GM19351 (cell line): ENCODE results near the gene LRBA.
"Not testable (repeated sequence)": the region's sequence is repeated elsewhere in the genome, so short reads cannot be mapped to it uniquely, and the experiment has no call there.

ENCODE experiments used
- ATAC-seq: cut with Tn5 transposase; IDR thresholded peaks from one replicate; pipeline ENCODE4 v1.9.1; 2021; ENCODE audit warnings: mild to moderate bottlenecking, moderate library complexity; ENCODE audit not compliant: unreplicated experiment

Gene LRBA

GRCh38 chr4:150746156-150746555, 268.9 kb downstream of the LRBA start:
- no peak for ATAC-seq

- no peak for ATAC-seq
Observed at GRCh38 chr4:150744570-150744969, 270.5 kb downstream of the LRBA start.

GRCh38 chr4:150743564-150744342, 271.3 kb downstream of the LRBA start:
- no peak for ATAC-seq

GRCh38 chr4:150742930-150743329, 272.2 kb downstream of the LRBA start:
- not testable (repeated sequence) for ATAC-seq

GRCh38 chr4:150739591-150739990, 275.5 kb downstream of the LRBA start:
- ATAC-seq = no peak

- ATAC-seq = no peak
Observed at GRCh38 chr4:150725957-150726523, 289.0 kb downstream of the LRBA start.

GRCh38 chr4:150723727-150724411, 291.2 kb downstream of the LRBA start:
- ATAC-seq = no peak

GRCh38 chr4:150722908-150723362, 292.1 kb downstream of the LRBA start:
- no peak for ATAC-seq

GRCh38 chr4:150720973-150721518, 294.0 kb downstream of the LRBA start:
- ATAC-seq = no peak

- no peak for ATAC-seq
Observed at GRCh38 chr4:150717952-150718351, 297.1 kb downstream of the LRBA start.

- no peak for ATAC-seq
Observed at GRCh38 chr4:150714462-150715438, 300.3 kb downstream of the LRBA start.

GRCh38 chr4:150713251-150713650, 301.8 kb downstream of the LRBA start:
- ATAC-seq = no peak

GRCh38 chr4:150710770-150711375, 304.2 kb downstream of the LRBA start:
- ATAC-seq = no peak

- ATAC-seq = no peak
Observed at GRCh38 chr4:150708004-150708403, 307.1 kb downstream of the LRBA start.

- ATAC-seq = no peak
Observed at GRCh38 chr4:150699599-150699998, 315.5 kb downstream of the LRBA start.

- ATAC-seq = no peak
Observed at GRCh38 chr4:150695162-150695561, 319.9 kb downstream of the LRBA start.

- no peak for ATAC-seq
Observed at GRCh38 chr4:150694438-150694837, 320.6 kb downstream of the LRBA start.

GRCh38 chr4:150683775-150684350, 331.2 kb downstream of the LRBA start:
- no peak for ATAC-seq

- peak; percentile 57 for ATAC-seq
Observed at GRCh38 chr4:150682126-150682525, 333.0 kb downstream of the LRBA start.

- no peak for ATAC-seq
Observed at GRCh38 chr4:150681063-150681462, 334.0 kb downstream of the LRBA start.
